GM04504 (cell line): ENCODE measurements around the gene TPMT.
"Not testable (repeated sequence)": the region's sequence is repeated elsewhere in the genome, so short reads cannot be mapped to it uniquely, and the experiment has no call there.

Experiments
- DNase-seq: peaks from one replicate; pipeline ENCODE4 v3.0.0-alpha.2; 2012; ENCODE audit warnings: low read depth

The TPMT gene

DNA sequence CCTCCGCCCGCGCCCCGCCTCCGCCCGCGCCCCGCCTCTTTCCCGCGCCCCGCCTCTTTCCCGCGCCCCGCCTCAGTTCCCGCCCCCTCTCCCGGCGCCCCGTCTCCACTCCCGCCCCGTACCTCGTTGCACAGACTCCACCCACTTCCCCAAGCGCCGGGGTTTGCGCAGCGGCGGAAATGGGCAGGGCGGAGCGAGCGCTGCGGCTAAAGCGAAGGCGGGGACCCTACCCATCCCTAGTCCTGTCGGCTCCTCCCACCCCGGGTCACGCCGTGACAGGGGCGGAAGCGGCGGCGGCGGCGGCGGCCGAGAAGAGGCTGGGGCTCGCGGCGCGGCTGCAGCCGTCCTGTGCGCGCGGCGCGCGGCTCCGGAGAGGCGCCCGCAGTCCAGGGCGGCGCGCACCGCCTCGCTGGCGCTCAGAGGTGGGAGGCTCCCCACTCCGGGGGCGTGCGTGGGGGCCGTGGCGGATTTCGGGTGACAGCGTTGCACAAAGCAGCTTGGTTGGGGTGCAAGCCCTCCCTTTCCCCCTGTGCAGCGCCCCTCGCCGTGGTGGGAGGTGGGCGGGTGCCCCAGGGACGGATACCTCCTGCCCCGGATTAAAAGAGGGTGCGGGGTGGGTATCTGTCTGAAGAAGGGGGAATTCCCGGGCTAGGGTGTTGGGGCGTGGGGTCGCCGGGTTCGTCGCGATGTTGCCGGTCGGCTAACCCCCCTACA lies 430 bp upstream of the TPMT start, which contains the start of gene KDM1B:
KDM1B (plus strand) TSS at position 273 of the 714 bp plus-strand sequence. CDS start 4,474 bp downstream, outside the sequence.
- DNase-seq: peak; percentile 98

- DNase-seq: no peak
These were observed 1.6 kb downstream of the TPMT start for GRCh38 chr6:18153311-18153703.

DNA sequence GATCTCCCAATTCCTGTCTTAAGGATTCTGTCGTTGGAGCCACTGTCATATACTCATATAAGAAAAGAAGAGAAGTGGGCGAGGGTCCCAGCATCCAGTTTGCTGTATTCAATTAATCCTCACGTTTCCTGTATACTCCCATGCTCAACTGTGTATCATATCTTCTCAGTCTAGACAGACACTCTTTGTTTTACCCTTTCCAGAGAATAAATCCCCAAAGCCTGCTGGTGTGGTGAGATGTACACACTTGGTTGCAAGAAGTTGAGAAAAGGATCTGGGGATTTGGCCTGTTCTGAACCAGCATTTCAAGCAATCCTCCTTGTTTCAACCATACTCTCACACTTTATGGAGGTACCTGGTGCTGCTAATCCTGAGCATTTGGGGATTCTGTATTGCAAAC lies 3.1 kb downstream of the TPMT start:
- DNase-seq: no peak

GRCh38 chr6:18151391-18151790 lies 3.5 kb downstream of the TPMT start:
- DNase-seq: not testable (repeated sequence)

- peak; percentile 91 for DNase-seq
These were observed 6.4 kb downstream of the TPMT start for GRCh38 chr6:18148304-18149025.

DNA sequence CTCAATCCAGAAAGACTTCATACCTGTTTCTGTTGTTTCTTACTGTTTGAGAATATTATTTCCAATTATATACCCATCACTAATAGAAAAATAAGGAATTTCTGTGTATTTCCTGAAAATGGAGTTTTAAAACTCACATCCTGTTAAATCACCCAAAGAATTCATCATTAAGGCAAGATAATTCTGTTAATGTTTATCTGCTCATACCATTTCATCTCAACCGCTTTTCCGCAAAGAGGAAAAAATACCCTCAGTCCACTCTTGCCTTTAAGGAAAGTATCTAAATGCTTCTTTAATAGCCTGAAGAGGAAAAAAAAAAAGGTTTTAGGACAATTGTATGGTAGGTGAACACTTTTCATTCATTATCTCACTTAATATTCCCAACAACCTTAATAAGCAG lies 7.3 kb downstream of the TPMT start:
- no peak for DNase-seq

DNA sequence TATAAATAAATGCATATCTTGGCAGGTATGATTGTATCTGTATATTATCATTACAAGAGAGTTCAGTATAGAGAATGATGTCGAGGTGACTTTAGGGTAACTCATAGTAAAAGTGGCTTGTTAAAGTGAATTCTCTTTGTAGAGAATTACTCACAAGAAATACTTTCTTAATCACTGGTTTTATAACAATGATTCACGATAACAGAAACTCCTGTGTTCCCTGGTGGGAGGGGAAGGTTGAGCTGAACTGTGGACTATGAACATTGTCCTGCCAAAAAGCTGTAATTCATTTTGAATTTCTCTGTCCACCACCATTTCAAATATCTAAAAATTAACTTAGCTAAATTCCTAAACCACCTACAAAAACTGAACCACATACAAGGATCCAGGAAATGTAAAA lies 7.7 kb downstream of the TPMT start:
- no peak for DNase-seq

GRCh38 chr6:18142591-18142861 lies 12.4 kb downstream of the TPMT start:
- DNase-seq: no peak

DNA sequence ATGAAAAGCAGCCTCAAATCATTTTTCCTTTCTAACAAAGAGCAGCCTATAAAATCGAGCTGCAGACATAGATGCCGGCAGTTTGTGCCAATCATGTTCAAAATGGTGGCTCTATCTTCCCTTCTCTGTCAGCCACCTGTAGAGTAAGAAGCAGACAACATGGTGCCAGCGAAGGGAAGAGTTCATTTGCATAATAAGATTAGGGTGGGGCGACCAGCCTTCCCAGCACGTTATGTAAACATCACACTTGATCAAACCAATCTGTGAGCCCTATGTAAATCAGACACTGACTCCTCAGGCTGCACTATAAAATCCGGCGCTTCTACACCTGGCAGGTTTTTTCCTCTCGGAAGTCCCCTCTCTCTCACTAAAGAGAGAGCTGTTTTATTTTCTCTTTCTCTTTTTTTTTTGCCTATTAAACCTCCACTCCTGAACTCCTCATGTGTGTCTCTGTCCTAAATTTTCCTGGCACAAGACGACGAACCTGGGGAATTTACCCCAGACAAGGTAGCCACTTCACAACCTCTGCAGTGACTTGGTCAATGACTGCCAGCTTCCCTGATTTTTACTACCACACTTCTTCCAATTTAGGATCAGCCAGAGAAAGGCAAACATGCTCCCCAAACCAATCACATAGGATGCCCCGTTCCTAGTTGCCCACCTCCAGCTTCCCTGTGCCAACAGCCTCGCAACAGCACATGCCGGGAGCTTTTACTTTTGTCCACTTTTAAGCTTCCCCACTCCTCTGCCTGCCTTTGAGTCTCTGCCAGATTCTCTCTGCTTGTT lies 12.9 kb downstream of the TPMT start:
- DNase-seq: no peak

GRCh38 chr6:18139935-18140621 lies 14.8 kb downstream of the TPMT start:
- no peak for DNase-seq

GRCh38 chr6:18138906-18139305 lies 16.0 kb downstream of the TPMT start:
- no peak for DNase-seq

DNA sequence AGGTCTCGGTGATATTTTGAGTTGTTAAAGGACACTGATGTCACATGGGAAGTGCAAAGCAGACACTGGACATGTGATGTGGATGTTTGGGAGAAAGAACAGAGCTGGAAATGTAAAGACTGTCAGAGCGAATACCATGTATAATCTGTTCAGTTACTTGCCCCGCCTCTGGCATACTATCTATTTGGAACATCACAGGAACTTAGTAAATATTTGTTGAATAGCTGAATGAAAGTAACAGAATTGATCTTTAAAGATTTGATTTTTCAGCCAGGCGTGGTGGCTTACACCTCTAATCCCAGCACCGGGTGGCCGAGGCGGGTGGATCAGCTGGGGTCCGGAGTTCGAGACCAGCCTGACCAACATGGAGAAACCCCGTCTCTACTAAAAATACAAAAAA lies 18.6 kb downstream of the TPMT start:
- no peak for DNase-seq

DNA sequence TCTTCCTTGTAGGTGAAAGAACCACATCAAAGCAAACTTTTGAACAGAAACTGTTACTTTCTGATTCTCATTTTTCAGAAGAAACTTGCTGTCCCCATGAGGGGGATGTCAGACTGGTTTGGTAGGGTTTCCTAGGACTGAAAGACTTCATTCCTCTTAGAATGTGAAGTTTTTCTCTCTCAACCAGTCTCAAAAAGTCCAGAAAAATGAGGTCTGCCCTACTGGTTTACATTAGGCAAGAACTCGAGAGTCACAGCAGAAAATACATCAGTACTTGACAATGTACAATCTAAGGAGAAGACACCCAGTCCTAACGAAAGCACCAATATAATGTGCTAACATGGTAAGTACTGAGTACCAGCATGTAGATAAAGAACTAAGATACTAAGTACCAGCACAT lies 19.7 kb downstream of the TPMT start:
- no peak for DNase-seq

GRCh38 chr6:18132346-18132745 lies 22.5 kb downstream of the TPMT start:
- no peak for DNase-seq

DNA sequence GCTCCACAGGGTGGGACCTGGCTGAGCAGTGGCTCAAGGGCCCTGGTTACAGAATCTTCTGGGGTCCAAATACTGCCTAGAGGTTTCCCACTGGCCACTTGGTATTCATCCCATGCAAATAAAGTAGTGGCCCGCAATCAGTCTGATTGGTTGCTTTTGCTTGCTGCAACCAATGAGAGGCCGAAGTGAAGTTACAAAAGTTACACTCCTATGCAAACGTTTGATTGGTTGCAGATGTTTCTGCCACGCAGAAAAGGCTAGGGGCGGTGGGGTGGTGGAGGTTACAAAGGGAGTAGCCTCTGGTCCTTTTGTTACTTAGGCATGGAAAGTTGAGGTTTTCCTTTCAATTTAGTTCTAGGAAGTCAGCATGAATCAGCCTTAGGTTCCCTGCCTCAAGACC lies 28.8 kb downstream of the TPMT start:
- no peak for DNase-seq

DNA sequence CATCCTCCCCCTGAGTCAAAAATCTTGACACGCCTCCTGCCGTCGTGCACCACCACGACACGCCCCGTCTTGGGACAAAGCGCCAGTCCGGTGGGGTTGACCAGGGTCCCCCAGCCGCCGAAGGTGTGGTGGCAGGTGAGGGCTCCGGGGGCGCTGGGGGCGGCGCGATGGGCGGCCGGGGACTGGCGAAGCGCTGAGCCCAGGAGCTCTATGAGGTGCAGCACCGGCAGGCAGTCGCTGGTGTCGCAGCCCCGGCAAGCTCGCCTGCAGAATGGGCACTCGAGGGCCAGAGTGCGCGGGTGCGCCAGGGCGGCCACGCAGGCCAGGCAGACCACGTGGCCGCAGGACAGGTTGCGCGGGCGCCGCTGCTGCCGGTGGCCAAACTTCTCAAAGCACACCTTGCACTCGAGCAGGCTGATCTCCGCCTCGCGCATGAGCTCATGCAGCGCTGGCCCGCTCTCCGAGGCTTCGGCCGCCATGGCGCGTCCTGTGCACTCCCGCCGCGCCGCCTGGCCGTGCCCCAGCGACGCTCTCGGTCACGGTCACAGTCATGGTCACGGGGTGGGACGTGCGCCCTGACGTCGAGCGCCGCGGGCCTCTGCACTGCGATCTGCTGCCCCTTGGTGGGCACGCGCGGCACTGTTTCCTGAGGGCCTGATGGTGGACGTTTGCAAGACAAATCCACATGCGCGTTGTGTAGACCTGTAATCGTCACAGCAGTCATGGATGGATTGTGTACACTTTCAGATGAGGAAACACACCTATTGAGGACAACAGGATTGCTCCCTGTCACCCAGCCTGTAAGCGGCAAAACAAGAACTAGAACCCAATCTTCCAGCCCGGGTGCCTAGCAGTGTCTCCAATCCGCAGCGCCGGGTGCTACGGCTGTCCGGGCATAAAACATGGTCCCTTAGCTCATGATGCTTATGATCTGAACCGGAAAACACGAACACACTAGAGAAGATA lies 32.5 kb downstream of the TPMT start, which contains the start of gene NHLRC1:
NHLRC1 (minus strand) TSS at position 550 of the 966 bp plus-strand sequence; CDS start at position 479, 71 bp downstream.
- peak; percentile 72 for DNase-seq

- no peak for DNase-seq
These were observed 33.2 kb downstream of the TPMT start for GRCh38 chr6:18121580-18122127.

GRCh38 chr6:18119236-18119635 lies 35.6 kb downstream of the TPMT start:
- DNase-seq: no peak

DNA sequence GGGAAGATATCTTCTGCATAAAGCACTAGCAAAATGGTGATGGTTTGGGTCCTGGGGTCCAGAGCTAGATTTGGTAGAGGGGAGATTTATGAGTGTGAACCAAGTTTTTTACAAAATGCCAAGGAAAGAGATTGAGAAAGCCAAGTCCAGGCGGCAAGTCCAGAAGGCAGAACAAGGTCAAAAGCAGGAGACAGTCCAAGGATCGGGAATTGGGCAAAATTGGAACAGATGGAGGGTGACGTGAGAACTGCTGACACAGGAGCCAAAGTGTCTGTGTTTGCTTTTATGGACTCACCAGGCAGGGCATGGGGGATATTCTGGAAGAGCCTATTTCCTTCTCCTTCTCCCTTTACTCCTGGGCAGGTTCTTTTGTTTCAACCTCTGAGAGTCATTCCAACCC lies 36.5 kb downstream of the TPMT start:
- no peak for DNase-seq

DNA sequence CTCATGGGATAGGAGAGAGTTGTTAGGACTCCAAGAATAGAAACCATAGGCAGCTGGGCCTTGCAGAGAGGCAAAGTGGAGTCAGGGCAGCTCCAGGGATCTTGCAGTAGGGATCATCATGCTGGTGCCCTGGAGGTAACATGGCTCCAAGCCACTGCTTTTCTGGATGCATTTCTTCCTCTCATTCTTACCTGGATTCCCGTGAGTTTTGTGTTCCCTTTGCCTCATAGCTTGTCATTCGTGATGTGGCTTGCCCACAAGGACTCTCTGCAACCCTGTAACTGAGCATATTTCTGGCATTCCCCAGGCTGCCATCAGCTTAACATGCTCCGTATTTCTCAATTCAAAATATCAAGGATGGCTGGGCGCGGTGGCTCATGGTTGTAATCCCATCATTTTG lies 37.7 kb downstream of the TPMT start:
- no peak for DNase-seq

DNA sequence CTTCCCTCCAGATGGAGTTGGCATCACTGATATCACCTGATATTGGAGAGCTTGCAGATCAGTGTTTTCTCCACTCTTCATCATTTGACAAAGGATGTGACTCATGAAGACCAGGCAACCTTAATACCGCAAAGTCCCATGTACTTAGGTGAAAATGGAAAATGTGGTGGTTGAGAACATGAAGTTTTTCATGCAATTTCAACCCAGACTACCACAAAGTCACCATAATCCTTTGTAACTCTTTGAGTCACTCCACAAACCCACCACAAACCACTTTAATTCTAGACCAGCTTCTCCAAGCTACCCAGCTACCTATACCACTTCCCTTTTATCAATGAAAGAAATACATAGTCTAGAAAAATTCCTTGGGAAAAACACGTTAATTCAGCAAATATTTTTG lies 39.5 kb downstream of the TPMT start:
- no peak for DNase-seq
